NAMALWA (cell line): ENCODE results near the gene LRRC37A2.
"Not testable (repeated sequence)": the region's sequence is repeated elsewhere in the genome, so short reads cannot be mapped to it uniquely, and the experiment has no call there.

Source experiments
- DNase-seq: peaks from one replicate; pipeline ENCODE4 v3.0.0-alpha.2; 2015; ENCODE audit warnings: low spot score

Gene LRRC37A2

DNA sequence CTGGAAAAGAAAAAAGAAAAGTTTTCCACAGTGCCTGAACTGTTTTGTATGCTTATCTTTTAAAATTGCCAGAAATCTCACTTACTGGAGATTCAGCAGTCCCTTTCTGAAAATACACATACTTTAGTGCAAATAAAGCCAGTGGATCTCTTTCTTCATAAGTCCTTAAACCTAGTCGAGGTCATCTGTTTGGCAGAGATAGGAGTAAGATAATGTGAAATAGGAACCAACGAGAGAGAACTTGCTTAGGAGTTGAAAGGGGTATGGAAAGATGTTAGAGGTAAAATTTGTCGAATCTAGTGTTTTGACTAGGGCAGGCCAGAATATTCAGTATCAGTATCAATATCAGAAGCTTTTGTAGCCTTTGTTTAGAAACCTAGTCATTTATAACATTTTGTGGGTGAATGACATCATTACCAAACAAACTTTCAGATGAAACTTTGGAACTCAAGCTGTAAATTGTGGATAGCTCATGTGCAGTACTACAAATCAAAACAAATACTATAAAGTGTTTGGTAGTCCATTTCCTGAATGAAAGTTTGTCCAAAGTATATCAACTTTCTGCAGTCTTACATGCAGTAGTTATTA lies 86.2 kb downstream of the LRRC37A2 start:
- not testable (repeated sequence) for DNase-seq

- not testable (repeated sequence) for DNase-seq
Measured at GRCh38 chr17:46600767-46601166, 88.5 kb downstream of the LRRC37A2 start.

DNA sequence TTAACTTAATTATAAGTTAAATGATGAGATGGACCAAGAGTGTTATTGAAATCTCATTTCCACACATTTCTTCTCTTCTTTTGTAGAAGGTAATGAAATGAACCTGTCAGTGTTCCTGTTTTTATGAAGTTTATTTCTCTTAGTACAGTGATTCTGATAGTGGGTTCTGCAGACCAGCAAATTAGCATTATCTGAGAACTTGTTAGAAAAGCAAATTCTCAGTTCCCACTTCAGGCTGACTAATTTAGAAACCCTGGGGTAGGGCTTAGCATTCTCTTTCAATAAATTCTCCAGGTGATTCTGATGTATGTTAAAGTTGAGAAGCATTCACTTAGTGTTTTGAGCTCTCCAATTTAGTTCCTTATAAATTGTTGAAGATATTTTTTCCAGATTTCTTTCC lies 90.9 kb downstream of the LRRC37A2 start:
- DNase-seq = not testable (repeated sequence)
